Measurements from ENCODE around the gene HDAC11. TPM values are rescaled to one million over a fixed set of nuclear protein-coding genes. Genes with fewer than 3 reads are reported as not detected.
A peak's percentile ranks its signal among the peaks of the same experiment; 100 is the strongest.
"Not testable (repeated sequence)": the region's sequence is repeated elsewhere in the genome, so short reads cannot be mapped to it uniquely, and the experiment has no call there.

The HDAC11 gene
- total RNA-seq = 10 to 100 TPM; 15.8 to 41.0 (median 32.2) TPM

GRCh38 chr3:13479582-13480339 is at the start of gene HDAC11:
Gene HDAC11 (plus strand): TSS chr3:13480306. CDS start chr3:13480348, 42 bp downstream.
- Histone ChIP-seq H3K27ac (replicated peaks in 1 of 4) (peak within 1 kb of the TSS; percentile 88 to 95 (median 92)), H3K9me3 (no peaks in the 10 kb centered on the region), H3K27me3 (no peaks in the 10 kb centered on the region), H3K4me1 (peaks cover 23 to 49% (median 34%) of the 10 kb centered on the region in 4 donors), H3K4me3 (peak within 1 kb of the TSS; percentile 66 to 87 (median 78)), H3K36me3 (peaks cover 0 to 11% (median 6%) of the 10 kb centered on the region in 4 donors)
- WGBS = 0% methylated on average over 35 of the region's 67 CpGs
- intact Hi-C loops (cut with DNase I) = no loop called here
- TF ChIP-seq POLR2AphosphoS5 (IDR thresholded peaks at IDR 0.05) (peak; percentile 88 to 95), EP300 (IDR thresholded peaks at IDR 0.05) (no peak), CTCF (IDR thresholded peaks at IDR 0.05) (peak; percentile 36 to 43 (median 42)), POLR2A (IDR thresholded peaks at IDR 0.05; ENCODE audit: low read depth) (peak; percentile 70)
- peak; percentile 99 for DNase-seq (ENCODE audit: extremely low spot score)

- 83% methylated on average over 2 of the region's 2 CpGs for WGBS
- H3K27ac ChIP-seq (replicated peaks in 1 of 4); intact Hi-C loops (cut with DNase I): not testable (repeated sequence)
Measured at GRCh38 chr3:13430411-13430875, 49.7 kb upstream of the HDAC11 start.

DNA sequence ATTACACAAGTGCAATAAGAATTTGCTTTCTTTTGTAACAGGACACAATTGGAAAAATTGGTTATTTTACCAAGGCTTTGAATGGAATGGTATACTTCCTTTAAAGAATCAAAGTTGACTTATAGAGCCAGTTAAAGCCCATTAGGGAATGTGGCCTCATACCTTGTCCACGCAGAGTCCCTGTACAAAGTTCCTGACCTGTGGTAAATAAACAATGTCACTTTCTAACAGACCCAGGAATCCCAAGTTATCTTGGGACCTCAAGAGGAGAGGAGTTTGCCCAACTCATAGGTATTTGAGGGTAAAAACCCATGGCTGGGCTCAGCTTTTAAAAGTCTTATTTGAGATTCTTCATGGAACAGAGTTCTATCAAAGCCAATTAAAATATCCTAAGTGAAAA is 48.0 kb upstream of the HDAC11 start:
- TF ChIP-seq POLR2AphosphoS5 (IDR thresholded peaks at IDR 0.05) = no peak
- TF ChIP-seq POLR2A (IDR thresholded peaks at IDR 0.05; ENCODE audit: low read depth) = no peak
- TF ChIP-seq EP300 (IDR thresholded peaks at IDR 0.05) = no peak
- DNase-seq (ENCODE audit: extremely low spot score) = no peak
- Histone ChIP-seq H3K36me3 (no peaks in the 10 kb centered on the region), H3K27ac (replicated peaks in 1 of 4) (no peak overlapping the region), H3K27me3 (no peaks in the 10 kb centered on the region), H3K9me3 (no peaks in the 10 kb centered on the region), H3K4me3 (no peak overlapping the region), H3K4me1 (no peaks in the 10 kb centered on the region)
- WGBS = 80% methylated on average over 1 of the region's 1 CpG
- intact Hi-C loops (cut with DNase I) = no loop called here

More at GRCh38 chr3:13430411-13430875, 49.7 kb upstream of the HDAC11 start:
- H3K36me3 ChIP-seq; H3K9me3 ChIP-seq; H3K27me3 ChIP-seq; DNase-seq (ENCODE audit: extremely low spot score); H3K4me3 ChIP-seq; H3K4me1 ChIP-seq: not testable (repeated sequence)

DNA sequence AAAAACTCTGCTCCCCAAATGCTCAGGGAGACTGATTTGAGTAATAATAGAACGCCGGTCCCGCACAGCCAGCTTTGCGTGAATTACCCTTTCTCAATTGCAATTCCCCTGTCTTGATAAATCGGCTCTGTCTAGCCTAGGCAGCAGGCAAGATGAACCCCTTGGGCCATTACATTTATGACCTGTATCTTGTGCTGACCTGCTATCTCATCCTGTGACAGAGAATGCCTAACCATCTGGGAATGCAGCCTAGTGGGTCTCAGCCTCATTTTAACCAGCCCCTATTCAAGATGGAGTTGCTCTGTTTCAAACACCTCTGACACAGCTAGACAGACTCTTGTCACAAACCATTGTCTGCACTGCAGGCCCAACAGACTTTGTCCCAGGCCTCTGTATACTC is 46.2 kb upstream of the HDAC11 start:
- WGBS = 79% methylated on average over 5 of the region's 5 CpGs
- H3K27ac ChIP-seq (replicated peaks in 1 of 4) = no peak overlapping the region
- no peaks in the 10 kb centered on the region for H3K27me3 ChIP-seq
- DNase-seq (ENCODE audit: extremely low spot score) = no peak
- no peaks in the 10 kb centered on the region for H3K9me3 ChIP-seq
- intact Hi-C loops (cut with DNase I) = no loop called here
- TF ChIP-seq POLR2AphosphoS5 (IDR thresholded peaks at IDR 0.05) = no peak
- no peak for TF ChIP-seq CTCF (IDR thresholded peaks at IDR 0.05)
- no peak for TF ChIP-seq POLR2A (IDR thresholded peaks at IDR 0.05; ENCODE audit: low read depth)
- no peak for TF ChIP-seq EP300 (IDR thresholded peaks at IDR 0.05)
- H3K4me1 ChIP-seq = no peaks in the 10 kb centered on the region
- no peak overlapping the region for H3K4me3 ChIP-seq
- H3K36me3 ChIP-seq = no peaks in the 10 kb centered on the region

- H3K27me3 ChIP-seq; H3K27ac ChIP-seq (replicated peaks in 1 of 4); intact Hi-C loops (cut with DNase I); H3K4me1 ChIP-seq; H3K36me3 ChIP-seq; DNase-seq (ENCODE audit: extremely low spot score); H3K4me3 ChIP-seq; H3K9me3 ChIP-seq: not testable (repeated sequence)
- 85% methylated on average over 4 of the region's 4 CpGs for WGBS
Measured at GRCh38 chr3:13436213-13436612, 43.9 kb upstream of the HDAC11 start.

DNA sequence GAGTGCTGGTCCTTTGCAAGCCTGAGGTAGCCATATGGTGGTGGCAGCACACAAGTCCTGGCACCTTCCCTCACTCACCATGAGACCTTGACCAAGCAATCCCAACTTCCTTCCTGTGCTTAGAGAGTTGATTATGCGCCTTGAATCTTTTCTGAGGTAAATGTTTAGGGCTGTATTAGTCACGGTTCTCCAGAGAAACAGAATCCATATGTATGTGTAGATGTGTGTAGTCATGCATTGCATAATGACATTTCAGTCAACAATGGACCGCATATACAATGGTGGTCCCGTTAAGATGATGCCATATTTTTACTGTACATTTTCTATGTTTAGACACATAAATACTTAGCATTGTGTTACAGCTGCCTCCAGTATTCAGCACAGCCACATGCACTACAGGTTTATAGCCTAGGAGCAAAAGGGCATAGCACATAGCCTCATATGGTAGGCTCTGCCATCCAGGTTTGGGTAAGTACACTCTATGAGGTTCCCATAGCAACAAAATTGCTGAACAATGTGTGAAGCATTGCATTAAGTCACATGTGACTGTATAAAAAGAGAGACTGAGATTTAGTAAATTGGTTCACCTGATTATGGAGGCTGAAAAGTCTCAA is 39.8 kb upstream of the HDAC11 start:
- Histone ChIP-seq H3K4me1 (no peaks in the 10 kb centered on the region), H3K27me3 (no peaks in the 10 kb centered on the region), H3K4me3 (no peak overlapping the region), H3K36me3 (no peaks in the 10 kb centered on the region), H3K9me3 (no peaks in the 10 kb centered on the region), H3K27ac (replicated peaks in 1 of 4) (no peak overlapping the region)
- WGBS = 85% methylated on average over 4 of the region's 4 CpGs
- intact Hi-C loops (cut with DNase I) = no loop called here
- TF ChIP-seq POLR2AphosphoS5 (IDR thresholded peaks at IDR 0.05) (no peak), EP300 (IDR thresholded peaks at IDR 0.05) (no peak), POLR2A (IDR thresholded peaks at IDR 0.05; ENCODE audit: low read depth) (no peak), CTCF (IDR thresholded peaks at IDR 0.05) (no peak)
- DNase-seq (ENCODE audit: extremely low spot score) = no peak

GRCh38 chr3:13442882-13443281 is 37.2 kb upstream of the HDAC11 start:
- DNase-seq (ENCODE audit: extremely low spot score); intact Hi-C loops (cut with DNase I): not testable (repeated sequence)
- 100% methylated on average over 2 of the region's 2 CpGs for WGBS

More at GRCh38 chr3:13442882-13443281, 37.2 kb upstream of the HDAC11 start:
- not testable (repeated sequence) for H3K36me3 ChIP-seq; H3K27me3 ChIP-seq; H3K4me1 ChIP-seq; H3K9me3 ChIP-seq; H3K4me3 ChIP-seq; H3K27ac ChIP-seq (replicated peaks in 1 of 4)
